Right renal pelvis (tissue), 4 donors: ENCODE results near the gene SPRYD3. TPM values are rescaled to one million over a fixed set of nuclear protein-coding genes. Genes with fewer than 3 reads are reported as not detected.
"Not testable (repeated sequence)": the region's sequence is repeated elsewhere in the genome, so short reads cannot be mapped to it uniquely, and the experiment has no call there.

Experiments used
- DNase-seq, 4 donors: peaks; one replicate each; pipeline ENCODE4 v3.0.0-alpha.2; 2013; ENCODE audit warnings: low read depth in 4 of 4, low spot score in 3 of 4, missing footprints in 1 of 4
- polyA plus RNA-seq, 4 donors: library from polyadenylated mRNA; unstranded; fragments of 120-200 nt; gene quantifications; one replicate each; pipeline ENCODE4 v1.2.1, GENCODE V29; 2013; ENCODE audit not compliant: insufficient read length in 4 of 4

SPRYD3 gene
- polyA plus RNA-seq, 4 donors: 17.7 to 21.9 (median 20.8) TPM

GRCh38 chr12:53102883-53103807, 24.0 kb upstream of the SPRYD3 start, which contains the start of gene SOAT2:
TSS of gene SOAT2 (plus strand) at chr12:53103486. CDS start at chr12:53103578, 92 bp downstream.
- no peak for DNase-seq

- DNase-seq: no peak
These were observed 23.0 kb upstream of the SPRYD3 start for GRCh38 chr12:53101931-53102781.

- no peak for DNase-seq
These were observed 22.1 kb upstream of the SPRYD3 start for GRCh38 chr12:53101266-53101665.

- DNase-seq: no peak
These were observed 21.4 kb upstream of the SPRYD3 start for GRCh38 chr12:53100466-53101151.

GRCh38 chr12:53099071-53099882, 20.1 kb upstream of the SPRYD3 start:
- peak; percentile 72 to 78 (median 76) for DNase-seq

- no peak for DNase-seq
These were observed 19.3 kb upstream of the SPRYD3 start for GRCh38 chr12:53098354-53098981.

GRCh38 chr12:53097564-53098353, 18.6 kb upstream of the SPRYD3 start, which contains the start of gene IGFBP6:
TSS of gene IGFBP6 (plus strand) at chr12:53097667. CDS start at chr12:53097718, 51 bp downstream.
- DNase-seq: peak in 1 of 4 donors; percentile 44

- DNase-seq: no peak
These were observed 18.0 kb upstream of the SPRYD3 start for GRCh38 chr12:53097207-53097563.

GRCh38 chr12:53096759-53097158, 17.6 kb upstream of the SPRYD3 start:
- no peak for DNase-seq

- no peak for DNase-seq
These were observed 17.0 kb upstream of the SPRYD3 start for GRCh38 chr12:53096089-53096741.

- not testable (repeated sequence) for DNase-seq
These were observed 16.4 kb upstream of the SPRYD3 start for GRCh38 chr12:53095596-53095895.

- not testable (repeated sequence) for DNase-seq
These were observed 15.8 kb upstream of the SPRYD3 start for GRCh38 chr12:53094796-53095595.

- no peak for DNase-seq
These were observed 15.2 kb upstream of the SPRYD3 start for GRCh38 chr12:53094394-53094787.

GRCh38 chr12:53093777-53094393, 14.7 kb upstream of the SPRYD3 start:
- no peak for DNase-seq

- DNase-seq: no peak
These were observed 12.6 kb upstream of the SPRYD3 start for GRCh38 chr12:53091756-53092155.

- DNase-seq: no peak
These were observed 11.4 kb upstream of the SPRYD3 start for GRCh38 chr12:53090554-53090953.

- no peak for DNase-seq
These were observed 10.9 kb upstream of the SPRYD3 start for GRCh38 chr12:53090105-53090504.
